Measurements from ENCODE around the gene PITPNC1. TPM values are rescaled to one million over a fixed set of nuclear protein-coding genes. Genes with fewer than 3 reads are reported as not detected.
A peak's percentile ranks its signal among the peaks of the same experiment; 100 is the strongest.

Gene PITPNC1
- total and polyA plus RNA-seq, 2 of the 13 experiments (the other 11 are each of a cell fraction or from before 2014, with no cell fraction given) = 4.1 to 5.7 TPM

GRCh38 chr17:67575325-67575724 lies 198.2 kb downstream of the PITPNC1 start:
- Histone ChIP-seq H3K79me2 (ENCODE audit: insufficient read depth, low read length) (no peaks in the 10 kb centered on the region), H3K27ac (ENCODE audit: extremely low read length, insufficient read depth, low read length) (no peak overlapping the region), H3K9ac (ENCODE audit: insufficient read depth, low read depth, low read length) (no peak overlapping the region), H3K4me3 (replicated peaks in 1 of 3; ENCODE audit: insufficient read depth in 1 of 3, low read depth in 2 of 3, low read length in 3 of 3) (no peak overlapping the region), H3K9me3 (ENCODE audit: low read length) (no peaks in the 10 kb centered on the region), H3K4me2 (ENCODE audit: low read depth, low read length) (no peak overlapping the region), H2AFZ (ENCODE audit: low read length) (no peak overlapping the region), H3K36me3 (replicated peaks in 1 of 2; ENCODE audit: control insufficient read depth in 1 of 2, insufficient read depth in 2 of 2, low read length in 2 of 2) (no peaks in the 10 kb centered on the region), H4K20me1 (ENCODE audit: insufficient read depth, low read length) (no peaks in the 10 kb centered on the region), H3K27me3 (ENCODE audit: control insufficient read depth in 1 of 2, insufficient read depth in 2 of 2, low read length in 2 of 2) (no peaks in the 10 kb centered on the region), H3K4me1 (ENCODE audit: insufficient read depth, low read length) (peaks cover 5% of the 10 kb centered on the region; the same call in 1 of the 2 replicates)
- no peak for TF ChIP-seq NCOA1 (CRISPR knock-in tag; IDR thresholded peaks at IDR 0.05)
- TF ChIP-seq, protein P1, sequence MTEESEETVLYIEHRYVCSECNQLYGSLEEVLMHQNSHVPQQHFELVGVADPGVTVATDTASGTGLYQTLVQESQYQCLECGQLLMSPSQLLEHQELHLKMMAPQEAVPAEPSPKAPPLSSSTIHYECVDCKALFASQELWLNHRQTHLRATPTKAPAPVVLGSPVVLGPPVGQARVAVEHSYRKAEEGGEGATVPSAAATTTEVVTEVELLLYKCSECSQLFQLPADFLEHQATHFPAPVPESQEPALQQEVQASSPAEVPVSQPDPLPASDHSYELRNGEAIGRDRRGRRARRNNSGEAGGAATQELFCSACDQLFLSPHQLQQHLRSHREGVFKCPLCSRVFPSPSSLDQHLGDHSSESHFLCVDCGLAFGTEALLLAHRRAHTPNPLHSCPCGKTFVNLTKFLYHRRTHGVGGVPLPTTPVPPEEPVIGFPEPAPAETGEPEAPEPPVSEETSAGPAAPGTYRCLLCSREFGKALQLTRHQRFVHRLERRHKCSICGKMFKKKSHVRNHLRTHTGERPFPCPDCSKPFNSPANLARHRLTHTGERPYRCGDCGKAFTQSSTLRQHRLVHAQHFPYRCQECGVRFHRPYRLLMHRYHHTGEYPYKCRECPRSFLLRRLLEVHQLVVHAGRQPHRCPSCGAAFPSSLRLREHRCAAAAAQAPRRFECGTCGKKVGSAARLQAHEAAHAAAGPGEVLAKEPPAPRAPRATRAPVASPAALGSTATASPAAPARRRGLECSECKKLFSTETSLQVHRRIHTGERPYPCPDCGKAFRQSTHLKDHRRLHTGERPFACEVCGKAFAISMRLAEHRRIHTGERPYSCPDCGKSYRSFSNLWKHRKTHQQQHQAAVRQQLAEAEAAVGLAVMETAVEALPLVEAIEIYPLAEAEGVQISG (CRISPR knock-in tag; IDR thresholded peaks at IDR 0.05) = no peak
- no peak for TF ChIP-seq HNF1B (CRISPR knock-in tag; IDR thresholded peaks at IDR 0.05)
- TF ChIP-seq ZFP90 (CRISPR knock-in tag; IDR thresholded peaks at IDR 0.05; ENCODE audit: borderline replicate concordance) = no peak
- TF ChIP-seq ZNF512 (CRISPR knock-in tag; IDR thresholded peaks at IDR 0.05) = peak; percentile 56; the same call in 1 of the 2 replicates
- no peak for TF ChIP-seq ZNF546 (CRISPR knock-in tag; conservative IDR thresholded peaks at IDR 0.05)
- TF ChIP-seq STAG1 (CRISPR knock-in tag; IDR thresholded peaks at IDR 0.05) = peak; percentile 37; the same call in 1 of the 2 replicates
- no peak for TF ChIP-seq RXRB (CRISPR knock-in tag; IDR thresholded peaks at IDR 0.05; ENCODE audit: borderline replicate concordance)
- no peak for TF ChIP-seq TFAP4 (IDR thresholded peaks at IDR 0.05; ENCODE audit: borderline replicate concordance, low read depth)
- no peak for TF ChIP-seq TCF7L2 (IDR thresholded peaks at IDR 0.05; ENCODE audit: low read depth, low read length)
- TF ChIP-seq ZBTB38 (CRISPR knock-in tag; IDR thresholded peaks at IDR 0.05) = peak; percentile 46; the same call in 1 of the 2 replicates
- TF ChIP-seq ZSCAN21 (CRISPR knock-in tag; IDR thresholded peaks at IDR 0.05; ENCODE audit: borderline replicate concordance) = no peak
- TF ChIP-seq RAD21 (CRISPR knock-in tag; IDR thresholded peaks at IDR 0.05) = peak; percentile 44; the same call in 1 of the 2 replicates
- no peak for TF ChIP-seq GTF2F1 (IDR thresholded peaks at IDR 0.05; ENCODE audit: low read length)
- peak; percentile 51 for TF ChIP-seq CTCF (CRISPR knock-in tag; IDR thresholded peaks at IDR 0.05)
- intact Hi-C loops (cut with micrococcal nuclease; ENCODE audit: unreplicated experiment) (no loop called here), in situ Hi-C loops (cut with HindIII; ENCODE audit: extremely low pct_ligation_motif_present, low pct_unique_long_range_greater_than_20kb) (no loop called here)
- ChIA-PET POLR2A (no interaction called here), CTCF (ENCODE audit: low intra/inter-chr PET ratio, low total read pairs) (no interaction called here)
- WGBS (ENCODE audit: low lambda C conversion rate) = 52% methylated on average over 11 of the region's 13 CpGs
- DNase-seq (ENCODE audit: low spot score) = peak; percentile 38
- ATAC-seq = peak; percentile 83
- no peak for FAIRE-seq
- BruUV-seq (replicated peaks) = no TSS peak
